HG03039 (cell line): ENCODE results near the gene KIAA0232.

Experiments
- ATAC-seq: cut with Tn5 transposase; IDR thresholded peaks from one replicate; pipeline ENCODE4 v1.9.1; 2021; ENCODE audit warnings: mild to moderate bottlenecking, moderate library complexity; ENCODE audit not compliant: unreplicated experiment

The KIAA0232 gene

GRCh38 chr4:6840062-6840976 lies 57.8 kb downstream of the KIAA0232 start:
- ATAC-seq: no peak

GRCh38 chr4:6845027-6845426 lies 62.5 kb downstream of the KIAA0232 start:
- no peak for ATAC-seq

DNA sequence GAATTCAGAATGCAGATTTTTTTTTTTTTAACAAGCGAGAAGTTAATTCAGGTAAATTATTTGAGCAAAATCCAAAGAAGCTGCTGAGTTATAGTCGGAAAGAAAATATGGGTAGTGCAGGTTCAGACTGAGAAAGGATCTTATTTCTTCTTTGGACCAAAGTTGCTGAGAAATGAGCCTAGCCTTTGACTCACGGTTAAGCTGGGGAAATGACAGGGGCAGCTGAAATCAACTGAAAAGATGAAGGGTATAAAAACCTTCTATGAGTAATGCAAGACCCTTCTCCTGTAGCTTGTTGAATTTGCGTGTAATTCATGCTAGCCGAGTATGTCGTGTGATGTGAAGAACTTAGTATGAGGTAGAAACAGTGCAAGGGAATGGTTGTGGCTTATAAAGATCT lies 63.0 kb downstream of the KIAA0232 start:
- no peak for ATAC-seq

GRCh38 chr4:6847178-6847577 lies 64.7 kb downstream of the KIAA0232 start:
- no peak for ATAC-seq

- ATAC-seq: no peak
Measured at GRCh38 chr4:6848717-6849305, 66.3 kb downstream of the KIAA0232 start.

GRCh38 chr4:6849691-6850090 lies 67.2 kb downstream of the KIAA0232 start:
- no peak for ATAC-seq

- ATAC-seq: no peak
Measured at GRCh38 chr4:6851431-6851830, 68.9 kb downstream of the KIAA0232 start.

GRCh38 chr4:6851962-6852361 lies 69.4 kb downstream of the KIAA0232 start:
- ATAC-seq: no peak

DNA sequence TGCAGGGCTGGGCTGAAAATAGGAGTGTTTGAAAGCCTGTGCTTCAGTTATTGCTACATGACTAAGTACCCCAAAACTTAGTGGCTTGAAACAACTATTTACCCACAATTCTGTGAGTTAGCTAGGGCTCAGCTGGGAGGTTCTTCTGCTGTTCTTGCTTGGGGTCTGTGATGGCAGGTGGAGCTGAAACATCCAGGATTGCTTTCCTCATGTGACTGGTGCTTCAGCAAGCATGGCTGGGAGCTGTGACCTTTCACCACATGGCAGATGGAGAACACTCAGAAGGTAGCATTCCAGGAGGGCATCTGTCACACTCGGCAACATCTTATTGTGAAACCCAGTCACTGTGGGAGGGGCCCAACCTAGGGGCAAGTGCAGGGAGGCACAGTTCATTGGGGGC lies 70.1 kb downstream of the KIAA0232 start:
- ATAC-seq: no peak

DNA sequence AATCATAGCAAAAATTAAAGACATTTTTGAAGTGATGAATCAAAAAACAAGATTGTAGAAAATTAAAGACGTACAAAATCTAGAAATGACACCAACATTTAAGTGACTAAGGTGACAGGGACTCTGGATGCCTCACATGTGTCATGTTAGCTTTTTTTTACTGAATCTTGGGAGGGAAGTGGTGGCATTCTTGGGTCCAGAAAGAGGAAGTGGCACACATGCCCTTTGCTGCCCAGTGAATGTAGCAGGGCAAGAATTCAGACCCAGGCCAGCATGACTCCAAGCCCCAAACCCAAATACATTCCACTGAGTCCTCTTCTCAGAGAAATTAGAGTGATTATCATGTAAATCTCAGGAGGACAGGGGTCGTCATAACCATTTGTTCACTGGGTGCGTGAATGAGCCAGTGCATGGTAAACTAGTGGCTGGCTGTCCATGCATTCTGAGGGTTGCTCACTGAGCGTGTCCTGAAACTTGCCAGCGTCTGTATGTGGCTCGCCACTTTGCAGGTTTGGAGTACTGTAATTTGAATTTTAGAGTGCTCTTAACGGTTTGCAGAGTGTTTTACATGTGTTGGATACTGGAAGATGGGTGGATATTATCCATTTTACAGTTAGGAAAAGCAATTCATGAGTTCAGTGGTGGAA lies 71.7 kb downstream of the KIAA0232 start:
- no peak for ATAC-seq

GRCh38 chr4:6855692-6856297 lies 73.3 kb downstream of the KIAA0232 start:
- peak; percentile 86 for ATAC-seq

DNA sequence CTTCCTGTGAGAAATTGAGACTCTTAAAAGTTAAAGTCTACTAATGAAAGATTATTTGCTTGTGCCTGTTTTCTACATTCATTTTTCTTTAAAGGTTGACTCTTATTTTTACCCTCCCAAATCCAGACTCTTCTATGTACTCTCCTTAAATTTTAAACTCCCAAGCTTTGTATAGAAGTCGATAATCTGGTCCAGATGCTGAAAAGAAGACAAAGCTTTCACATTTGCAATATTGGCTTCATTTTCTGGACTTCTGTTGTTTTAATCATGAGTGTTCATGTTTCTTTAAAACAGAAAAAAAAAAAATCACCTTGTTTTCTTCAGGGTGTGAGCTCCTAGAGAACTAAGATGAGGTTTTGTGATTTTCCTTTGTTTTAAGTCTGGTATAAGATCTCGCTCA lies 73.9 kb downstream of the KIAA0232 start:
- no peak for ATAC-seq

DNA sequence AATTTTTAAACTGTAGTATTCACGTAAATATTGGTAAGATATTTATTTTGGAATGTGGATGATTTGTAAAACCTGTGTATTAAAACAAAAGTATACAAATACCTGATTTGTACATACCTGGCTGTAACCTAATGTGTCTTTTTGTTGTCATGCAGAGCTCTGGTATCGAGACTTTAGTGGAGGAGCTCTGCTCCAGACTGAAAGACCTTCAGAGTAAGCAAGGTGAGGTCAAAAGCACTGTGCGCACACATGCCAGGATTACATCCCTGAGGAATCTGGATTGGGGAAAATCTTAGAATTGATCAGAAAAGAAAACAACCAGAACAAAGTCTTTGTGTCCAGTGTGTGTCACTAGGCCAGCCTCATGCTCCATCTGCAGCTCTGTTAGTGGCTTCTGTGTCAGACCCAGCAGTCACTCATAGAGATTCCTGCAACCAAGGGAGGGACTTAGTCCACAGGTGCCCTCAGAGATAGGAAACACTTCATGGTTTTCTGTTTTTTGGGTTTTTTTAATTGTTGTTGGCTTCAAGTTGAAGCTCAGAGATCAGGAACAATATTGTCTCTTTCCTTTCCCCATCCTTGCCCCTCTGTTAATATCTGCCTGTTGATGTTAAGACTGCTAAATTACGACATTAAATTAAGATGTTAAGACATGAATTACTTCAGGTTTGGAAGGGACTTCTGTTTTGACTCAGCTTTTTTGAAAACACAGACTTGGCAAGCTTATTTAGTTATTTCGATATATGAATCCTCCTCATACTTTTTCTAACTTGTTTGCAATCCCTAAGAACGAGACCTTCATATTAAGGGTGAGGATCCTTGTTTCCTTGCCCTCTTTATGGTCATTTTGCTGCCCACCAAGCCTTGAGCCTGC lies 74.7 kb downstream of the KIAA0232 start:
- no peak for ATAC-seq

GRCh38 chr4:6858997-6859396 lies 76.5 kb downstream of the KIAA0232 start:
- ATAC-seq: no peak

- no peak for ATAC-seq
Measured at GRCh38 chr4:6859543-6859942, 77.0 kb downstream of the KIAA0232 start.

DNA sequence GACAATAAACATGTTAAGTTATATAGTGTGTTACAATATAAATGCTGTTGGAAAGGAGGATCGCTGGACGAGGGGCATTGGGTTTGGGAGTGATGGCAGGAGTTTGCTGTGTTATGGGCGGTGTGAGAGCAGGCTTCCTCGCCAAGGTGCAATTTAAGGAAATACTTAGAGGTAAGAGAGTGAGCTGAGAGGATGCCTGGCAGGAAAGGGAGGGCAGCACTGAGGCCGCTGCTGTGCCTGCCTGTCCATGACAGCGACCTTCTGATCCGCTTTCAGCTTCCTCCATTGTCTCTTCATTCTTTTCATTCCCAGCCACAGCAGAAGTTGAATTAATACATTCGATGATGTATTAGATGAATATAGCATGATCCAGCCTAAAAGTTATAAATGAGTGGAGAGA lies 85.9 kb downstream of the KIAA0232 start:
- ATAC-seq: no peak

DNA sequence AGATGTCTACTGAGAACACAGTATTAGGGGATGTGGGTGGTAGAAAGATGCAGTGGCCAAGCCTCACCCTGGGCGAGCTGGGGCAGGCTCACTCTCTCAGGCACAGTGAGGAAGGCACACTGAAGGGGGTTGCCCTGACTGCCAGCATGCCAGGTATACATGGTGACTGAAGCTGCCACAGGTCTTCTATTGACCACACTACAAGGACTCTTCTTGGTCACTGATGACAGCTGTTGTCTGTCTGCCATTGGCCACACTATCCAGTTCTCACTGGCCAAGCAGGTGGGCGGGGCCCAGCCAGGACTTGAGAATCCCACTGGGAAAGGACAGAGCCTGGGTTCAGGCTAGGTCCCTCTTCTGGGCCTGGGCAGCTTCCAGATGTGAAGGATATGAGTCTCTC lies 87.4 kb downstream of the KIAA0232 start:
- no peak for ATAC-seq

DNA sequence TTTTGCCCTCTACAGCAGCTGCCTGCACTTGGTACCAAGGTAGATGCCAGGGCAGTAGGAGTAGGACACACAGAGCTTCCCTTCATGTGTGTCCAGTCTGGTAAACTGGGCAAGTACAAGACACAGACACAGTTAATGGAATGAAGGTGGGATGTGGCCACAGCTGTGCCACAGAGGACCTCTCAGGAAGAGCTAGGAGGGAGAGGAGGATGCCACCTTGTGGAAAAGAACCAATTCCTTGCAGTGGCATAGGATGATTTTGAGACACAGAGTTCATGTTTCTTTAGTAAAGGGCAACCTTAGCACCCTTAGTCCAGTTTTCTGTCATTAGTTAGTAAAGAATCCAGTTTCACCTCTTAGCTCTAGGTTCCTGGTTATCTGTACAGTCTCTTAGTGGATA lies 90.8 kb downstream of the KIAA0232 start:
- no peak for ATAC-seq

DNA sequence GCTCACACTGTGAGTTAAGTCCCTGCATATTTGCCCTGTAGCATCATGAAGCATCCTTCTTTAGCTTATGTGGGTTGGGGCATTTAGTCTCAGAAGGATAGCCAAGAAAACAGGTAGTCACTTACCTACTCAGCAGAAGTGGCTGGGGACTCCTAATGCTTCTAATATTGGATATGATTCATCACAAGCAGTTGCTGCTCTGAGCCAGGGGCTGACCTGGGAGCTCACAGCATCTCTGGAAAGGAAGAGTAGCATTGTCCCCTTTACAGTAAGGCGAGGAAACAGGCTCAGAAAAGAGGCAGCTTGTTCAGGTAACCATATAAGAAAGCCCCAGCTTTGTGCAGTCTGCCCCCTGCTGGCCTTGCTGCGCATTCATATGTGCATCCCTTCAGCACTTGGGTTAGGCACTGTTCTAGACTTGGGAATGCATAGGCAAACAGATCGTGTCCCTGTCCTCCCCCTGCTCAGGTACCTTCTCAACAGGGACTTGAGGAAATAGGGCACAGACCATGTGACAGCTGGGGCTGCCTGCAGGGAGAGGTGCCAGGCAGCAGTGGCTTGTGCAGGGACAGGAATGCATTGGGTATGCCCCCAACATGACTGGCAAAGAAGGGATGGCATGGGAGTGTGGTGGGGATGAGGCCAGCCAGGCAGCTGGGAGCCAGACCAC lies 91.4 kb downstream of the KIAA0232 start:
- ATAC-seq: no peak

- no peak for ATAC-seq
Measured at GRCh38 chr4:6874981-6875380, 92.5 kb downstream of the KIAA0232 start.
